GM20431 (cell line): Measurements from ENCODE around the gene RNU6-9.
"Not testable (repeated sequence)": the region's sequence is repeated elsewhere in the genome, so short reads cannot be mapped to it uniquely, and the experiment has no call there.

Experiments used
- in situ Hi-C: fragments of 300-500 bp; cut with MseI, MboI; formaldehyde crosslinking; loops from one replicate; pipeline ENCODE4 v1.15.0; 2020; ENCODE audit warnings: low sequenced_read_pairs; ENCODE audit not compliant: unreplicated experiment

The RNU6-9 gene

DNA sequence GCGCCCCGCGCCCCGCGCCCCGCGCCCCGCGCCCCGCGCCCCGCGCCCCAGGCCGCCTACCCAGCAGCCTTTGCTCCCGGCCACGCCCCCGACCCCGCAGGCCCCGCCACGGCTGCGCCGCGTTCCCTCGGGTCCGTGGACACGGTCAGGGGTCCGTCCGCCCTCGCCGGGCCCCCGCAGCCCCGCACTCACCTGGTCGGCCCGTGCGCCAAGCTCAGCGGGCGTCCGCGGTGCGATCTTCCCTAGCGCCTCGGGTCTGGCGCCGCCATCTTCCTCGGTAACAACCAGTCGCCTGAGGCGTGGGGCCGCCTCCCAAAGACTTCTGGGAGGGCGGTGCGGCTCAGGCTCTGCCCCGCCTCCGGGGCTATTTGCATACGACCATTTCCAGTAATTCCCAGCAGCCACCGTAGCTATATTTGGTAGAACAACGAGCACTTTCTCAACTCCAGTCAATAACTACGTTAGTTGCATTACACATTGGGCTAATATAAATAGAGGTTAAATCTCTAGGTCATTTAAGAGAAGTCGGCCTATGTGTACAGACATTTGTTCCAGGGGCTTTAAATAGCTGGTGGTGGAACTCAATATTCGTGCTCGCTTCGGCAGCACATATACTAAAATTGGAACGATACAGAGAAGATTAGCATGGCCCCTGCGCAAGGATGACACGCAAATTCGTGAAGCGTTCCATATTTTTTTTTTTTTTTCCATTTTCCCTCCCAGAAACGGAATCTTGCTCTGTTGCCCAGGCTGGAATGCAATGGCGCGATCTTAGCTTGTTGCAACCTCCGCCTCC lies at the start of gene RNU6-9, which contains the start of gene MED16:
TSS of gene RNU6-9 (plus strand) at position 591 of the 796 bp plus-strand sequence.
TSS of gene MED16 (minus strand) at position 294 of the 796 bp plus-strand sequence. CDS start 2,056 bp downstream, outside the sequence.
- in situ Hi-C loops, result no loop called here

DNA sequence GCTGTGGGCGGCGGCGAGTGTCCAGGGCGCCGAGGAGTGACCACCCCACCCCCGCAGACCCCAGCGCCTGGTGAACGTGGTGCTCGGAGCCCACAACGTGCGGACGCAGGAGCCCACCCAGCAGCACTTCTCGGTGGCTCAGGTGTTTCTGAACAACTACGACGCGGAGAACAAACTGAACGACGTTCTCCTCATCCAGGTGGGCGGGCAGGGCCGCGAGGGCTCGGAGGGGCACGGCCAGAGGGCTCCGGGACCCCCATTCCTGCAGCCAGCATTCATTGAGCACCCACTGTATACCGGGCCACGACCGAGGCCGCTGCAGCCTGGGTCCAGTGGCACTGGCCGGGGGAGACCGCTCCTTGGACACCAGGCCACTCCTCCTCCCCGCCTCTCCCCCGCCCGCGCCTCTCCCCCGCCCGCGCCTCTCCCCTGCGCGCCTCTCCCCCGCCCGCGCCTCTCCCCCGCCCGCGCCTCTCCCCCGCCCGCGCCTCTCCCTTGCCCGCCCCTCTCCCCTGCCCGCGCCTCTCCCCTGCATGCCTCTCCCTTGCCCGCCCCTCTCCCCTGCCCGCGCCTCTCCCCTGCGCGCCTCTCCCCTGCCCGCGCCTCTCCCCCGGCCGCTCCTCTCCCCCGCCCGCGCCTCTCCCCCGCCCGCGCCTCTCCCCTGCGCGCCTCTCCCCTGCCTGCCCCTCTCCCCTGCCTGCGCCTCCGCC lies 49.3 kb upstream of the RNU6-9 start:
- in situ Hi-C loops, result no loop called here

DNA sequence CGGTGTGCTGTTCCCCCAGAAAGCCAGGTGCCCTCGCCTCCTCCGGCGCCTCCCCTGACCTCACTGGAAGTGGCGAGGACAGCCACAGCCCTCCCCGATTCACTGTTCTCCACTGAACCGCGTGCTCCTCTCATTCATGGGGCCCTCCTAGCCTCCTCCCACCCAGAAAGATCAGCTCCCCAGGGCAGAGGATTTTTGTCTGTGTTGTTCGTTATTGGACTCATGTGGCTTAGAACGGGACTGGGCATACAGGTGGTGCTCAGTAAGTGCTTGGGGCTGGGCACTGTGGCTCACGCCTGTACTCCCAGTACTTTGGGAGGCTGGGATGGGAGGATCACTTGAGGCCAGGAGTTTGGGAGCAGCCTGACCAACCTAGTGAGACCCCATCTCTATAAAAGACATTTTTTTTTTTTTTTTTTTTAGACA lies 48.7 kb upstream of the RNU6-9 start:
- in situ Hi-C loops, result no loop called here

DNA sequence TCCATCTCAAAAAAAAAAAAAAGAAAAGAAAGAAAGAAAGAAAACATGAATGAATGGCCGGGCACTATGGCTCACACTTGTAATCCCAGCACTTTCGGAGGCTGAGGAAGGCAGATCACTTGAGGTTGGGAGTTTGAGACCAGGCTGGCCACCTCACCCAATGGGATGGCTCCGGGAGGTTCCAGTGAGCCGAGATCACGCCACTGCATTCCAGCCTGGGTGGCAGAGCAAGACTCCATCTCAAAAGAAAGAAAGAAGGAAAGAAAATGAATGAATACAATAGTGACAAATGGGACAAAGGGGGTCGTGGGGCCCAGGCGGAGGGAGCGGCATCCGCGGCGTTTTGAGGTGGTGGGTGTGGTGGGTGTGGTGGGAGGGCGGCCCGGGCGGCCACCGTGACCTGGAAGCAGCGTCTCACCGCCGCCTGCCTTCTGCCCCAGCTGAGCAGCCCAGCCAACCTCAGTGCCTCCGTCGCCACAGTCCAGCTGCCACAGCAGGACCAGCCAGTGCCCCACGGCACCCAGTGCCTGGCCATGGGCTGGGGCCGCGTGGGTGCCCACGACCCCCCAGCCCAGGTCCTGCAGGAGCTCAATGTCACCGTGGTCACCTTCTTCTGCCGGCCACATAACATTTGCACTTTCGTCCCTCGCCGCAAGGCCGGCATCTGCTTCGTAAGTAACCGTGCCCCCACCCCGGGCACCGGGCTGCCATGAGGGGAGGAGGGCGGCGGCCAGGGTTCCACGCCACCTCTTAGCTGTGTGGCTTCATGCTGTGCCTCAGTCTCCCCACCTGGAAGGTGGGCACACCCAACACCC lies 47.4 kb upstream of the RNU6-9 start:
- in situ Hi-C loops, result no loop called here

DNA sequence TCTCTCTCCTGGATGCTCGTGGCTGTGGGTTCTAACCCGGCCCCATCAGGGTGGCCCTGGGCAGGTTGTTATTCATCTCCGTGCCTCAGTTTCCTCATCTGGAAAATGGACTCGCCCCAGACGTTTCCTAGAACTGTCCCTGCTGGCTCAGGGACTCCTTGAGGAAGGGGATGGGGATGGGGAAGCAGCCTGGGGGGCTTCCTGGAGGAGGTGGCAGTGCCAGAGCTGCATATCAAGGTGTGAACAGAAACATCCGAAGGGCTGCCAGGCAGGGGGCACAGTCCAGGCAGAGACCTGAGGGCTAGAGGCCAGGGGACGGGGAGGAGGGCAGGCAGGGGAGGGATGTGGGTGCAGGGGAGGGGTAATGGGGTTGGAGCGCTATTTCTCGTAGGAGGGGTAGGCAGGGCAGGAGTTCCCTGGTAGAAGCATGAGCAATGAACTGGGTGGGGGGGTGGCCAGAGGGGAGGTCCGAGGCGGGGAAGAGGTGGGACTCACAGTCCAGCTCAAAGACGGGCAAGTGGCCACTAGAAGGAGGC lies 44.8 kb upstream of the RNU6-9 start:
- in situ Hi-C loops, result no loop called here

DNA sequence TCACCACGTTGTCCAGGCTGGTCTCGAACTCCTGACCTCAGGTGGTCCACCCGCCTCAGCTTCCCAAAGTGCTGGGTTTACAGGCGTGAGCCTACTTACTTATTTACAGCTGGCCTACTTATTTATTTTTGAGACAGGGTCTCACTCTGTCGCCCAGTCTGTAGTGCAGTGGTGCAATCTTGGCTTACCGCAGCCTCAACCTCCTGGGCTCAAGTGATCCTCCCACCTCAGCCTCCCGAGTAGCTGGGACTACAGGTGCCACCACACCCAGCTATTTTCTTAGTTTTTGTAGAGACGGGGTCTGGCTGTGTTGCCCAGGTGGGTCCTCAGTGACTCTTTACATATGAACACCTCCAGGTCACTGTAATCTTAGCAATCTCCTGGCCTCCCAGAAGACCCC lies 44.1 kb upstream of the RNU6-9 start:
- in situ Hi-C loops, result not testable (repeated sequence)

DNA sequence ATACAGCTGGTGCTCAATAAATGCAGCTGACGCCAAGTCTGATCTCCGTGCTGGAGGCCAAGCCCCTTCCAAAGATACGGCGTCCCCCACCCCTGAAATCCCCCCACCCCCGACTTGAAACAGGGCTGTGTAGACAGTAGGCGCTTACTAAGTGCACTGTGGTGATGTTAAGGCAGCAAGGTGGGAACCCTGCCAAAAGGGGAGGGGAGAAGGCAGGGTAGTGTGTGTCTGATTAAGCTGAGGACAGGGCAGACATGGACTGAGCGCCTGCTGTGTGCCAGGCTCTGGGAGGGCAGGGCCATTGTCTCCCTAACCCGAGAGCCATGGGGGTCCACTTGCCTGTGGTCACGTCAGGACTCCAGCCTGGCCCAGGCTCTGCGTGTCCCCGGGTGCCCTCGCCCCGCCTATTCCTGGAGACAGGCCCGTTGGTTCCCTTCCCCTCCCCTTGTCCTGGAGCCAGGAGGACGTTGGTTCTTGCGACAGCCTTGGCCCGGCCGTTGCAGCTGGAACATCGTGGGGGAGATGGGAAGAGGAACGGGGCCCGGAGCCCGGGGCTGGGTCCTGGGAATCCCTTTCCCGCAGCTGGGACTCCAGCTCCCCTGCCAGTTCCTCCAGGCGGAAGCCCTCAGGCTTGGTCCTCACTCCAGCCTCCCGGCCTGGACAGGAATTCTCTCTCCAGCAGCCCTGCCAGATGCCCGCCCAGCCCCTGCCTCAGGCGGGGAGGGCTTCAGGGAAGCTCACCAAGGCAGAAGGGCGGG lies 42.9 kb upstream of the RNU6-9 start:
- in situ Hi-C loops, result no loop called here

DNA sequence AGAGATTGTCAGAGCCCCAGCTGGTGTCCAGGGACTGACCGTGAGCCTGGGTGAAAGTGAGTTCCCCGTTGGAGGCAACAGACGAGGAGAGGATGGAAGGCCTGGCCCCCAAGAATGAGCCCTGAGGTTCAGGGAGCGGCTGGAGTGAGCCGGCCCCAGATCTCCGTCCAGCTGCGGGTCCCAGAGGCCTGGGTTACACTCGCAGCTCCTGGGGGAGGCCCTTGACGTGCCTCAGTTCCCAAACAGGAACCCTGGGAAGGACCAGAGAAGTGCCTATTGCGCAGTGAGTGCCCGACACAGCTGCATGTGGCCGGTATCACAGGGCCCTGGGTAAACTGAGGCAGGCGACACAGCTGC lies 42.3 kb upstream of the RNU6-9 start:
- in situ Hi-C loops, result no loop called here

DNA sequence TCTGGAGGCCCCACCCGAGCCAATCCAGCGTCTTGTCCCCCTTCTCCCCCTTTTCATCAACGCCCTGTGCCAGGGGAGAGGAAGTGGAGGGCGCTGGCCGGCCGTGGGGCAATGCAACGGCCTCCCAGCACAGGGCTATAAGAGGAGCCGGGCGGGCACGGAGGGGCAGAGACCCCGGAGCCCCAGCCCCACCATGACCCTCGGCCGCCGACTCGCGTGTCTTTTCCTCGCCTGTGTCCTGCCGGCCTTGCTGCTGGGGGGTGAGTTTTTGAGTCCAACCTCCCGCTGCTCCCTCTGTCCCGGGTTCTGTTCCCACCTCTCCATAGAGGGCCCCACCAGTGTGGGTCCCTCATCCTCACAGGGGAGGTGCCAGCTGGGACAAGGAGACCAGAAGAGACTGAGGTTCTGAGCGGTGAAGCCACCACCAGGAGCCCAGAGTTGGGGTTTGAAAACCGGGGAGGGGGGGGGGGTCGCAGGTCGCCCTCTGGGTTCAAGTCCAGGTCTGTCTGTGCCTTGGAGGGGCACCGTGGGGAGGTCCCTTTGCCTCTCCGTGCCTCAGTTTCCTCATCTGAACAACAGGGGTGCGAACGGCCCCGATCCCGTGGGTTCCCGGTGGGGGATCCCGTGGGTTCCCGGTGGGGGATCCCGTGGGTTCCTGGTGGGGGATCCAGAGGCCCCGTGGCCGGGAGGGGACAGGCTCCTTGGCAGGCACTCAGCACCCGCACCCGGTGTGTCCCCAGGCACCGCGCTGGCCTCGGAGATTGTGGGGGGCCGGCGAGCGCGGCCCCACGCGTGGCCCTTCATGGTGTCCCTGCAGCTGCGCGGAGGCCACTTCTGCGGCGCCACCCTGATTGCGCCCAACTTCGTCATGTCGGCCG lies 40.9 kb upstream of the RNU6-9 start, which contains the start of gene ELANE:
TSS of gene ELANE (plus strand) at position 168 of the 878 bp plus-strand sequence. CDS start at position 194, 26 bp downstream.
- in situ Hi-C loops, result no loop called here

DNA sequence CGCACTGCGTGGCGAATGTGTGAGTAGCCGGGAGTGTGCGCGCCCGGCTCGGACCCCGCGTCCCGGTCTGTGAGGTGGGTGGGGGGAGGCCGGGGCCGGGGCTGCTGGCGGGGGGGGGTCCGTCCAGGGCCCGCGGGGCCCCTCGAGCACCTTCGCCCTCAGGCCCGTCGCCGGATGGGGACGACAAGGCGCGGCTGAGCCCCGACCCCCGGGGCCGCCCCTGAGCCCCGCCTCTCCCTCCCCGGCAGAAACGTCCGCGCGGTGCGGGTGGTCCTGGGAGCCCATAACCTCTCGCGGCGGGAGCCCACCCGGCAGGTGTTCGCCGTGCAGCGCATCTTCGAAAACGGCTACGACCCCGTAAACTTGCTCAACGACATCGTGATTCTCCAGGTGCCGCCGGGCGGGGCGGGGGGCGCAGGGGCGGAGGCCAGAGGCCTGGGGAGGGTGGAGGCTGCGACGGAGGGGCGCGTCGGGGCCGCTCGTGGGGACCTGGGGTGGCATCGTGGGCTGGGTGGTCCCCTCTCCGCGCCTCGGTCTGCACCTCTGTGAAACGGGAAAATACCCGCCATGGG lies 40.2 kb upstream of the RNU6-9 start:
- in situ Hi-C loops, result no loop called here

DNA sequence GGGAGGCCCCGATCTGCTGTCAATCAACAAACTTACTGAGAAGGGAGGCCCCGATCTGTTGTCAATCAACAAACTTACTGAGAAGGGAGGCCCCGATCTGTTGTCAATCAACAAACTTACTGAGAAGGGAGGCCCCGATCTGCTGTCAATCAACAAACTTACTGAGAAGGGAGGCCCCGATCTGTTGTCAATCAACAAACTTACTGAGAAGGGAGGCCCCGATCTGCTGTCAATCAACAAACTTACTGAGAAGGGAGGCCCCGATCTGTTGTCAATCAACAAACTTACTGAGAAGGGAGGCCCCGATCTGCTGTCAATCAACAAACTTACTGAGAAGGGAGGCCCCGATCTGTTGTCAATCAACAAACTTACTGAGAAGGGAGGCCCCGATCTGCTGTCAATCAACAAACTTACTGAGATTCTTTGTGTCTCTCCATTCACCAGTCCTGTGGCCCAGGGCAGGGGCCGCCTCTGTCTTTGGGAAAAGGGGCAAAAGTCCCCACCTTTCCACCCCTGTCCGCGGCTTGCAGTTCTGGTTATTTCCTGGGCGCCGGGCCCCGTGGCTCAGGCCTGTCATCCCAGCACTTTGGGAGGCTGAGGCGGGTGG lies 39.6 kb upstream of the RNU6-9 start:
- in situ Hi-C loops, result not testable (repeated sequence)

DNA sequence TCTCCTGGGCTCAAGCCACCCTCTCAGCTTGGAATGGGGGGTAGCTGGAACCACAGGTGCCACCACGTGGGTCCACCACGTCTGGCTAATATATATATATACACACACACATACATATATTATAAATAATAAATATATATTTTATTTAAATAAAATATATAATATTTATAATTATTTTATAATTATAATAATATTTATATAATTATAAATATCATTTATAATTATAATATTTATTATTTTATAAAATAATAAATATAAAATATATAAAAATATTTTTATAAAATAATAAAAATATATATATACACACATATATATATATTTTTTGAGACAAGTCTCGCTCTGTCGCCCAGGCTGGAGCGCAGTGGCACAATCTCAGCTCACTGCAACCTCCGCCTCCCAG lies 38.7 kb upstream of the RNU6-9 start:
- in situ Hi-C loops, result no loop called here

DNA sequence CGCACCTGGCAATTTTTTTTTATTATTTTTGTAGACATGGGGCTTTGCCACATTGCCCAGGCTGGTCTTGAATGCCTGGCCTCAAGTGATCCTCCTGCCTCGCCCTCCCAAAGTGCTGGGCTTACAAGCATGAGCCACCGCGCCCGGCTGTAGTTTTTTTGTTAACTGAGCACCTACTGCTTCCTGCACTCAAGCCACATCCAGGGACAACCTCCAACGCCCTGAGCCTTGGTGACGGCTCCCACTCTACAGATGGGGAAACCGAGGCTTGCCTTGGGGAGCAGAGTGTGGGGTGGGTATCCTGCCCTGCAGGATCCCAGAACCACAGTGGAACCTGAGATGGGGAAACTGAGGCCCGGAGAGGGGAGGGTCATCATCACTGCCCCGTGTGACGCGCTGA lies 38.1 kb upstream of the RNU6-9 start:
- in situ Hi-C loops, result no loop called here

DNA sequence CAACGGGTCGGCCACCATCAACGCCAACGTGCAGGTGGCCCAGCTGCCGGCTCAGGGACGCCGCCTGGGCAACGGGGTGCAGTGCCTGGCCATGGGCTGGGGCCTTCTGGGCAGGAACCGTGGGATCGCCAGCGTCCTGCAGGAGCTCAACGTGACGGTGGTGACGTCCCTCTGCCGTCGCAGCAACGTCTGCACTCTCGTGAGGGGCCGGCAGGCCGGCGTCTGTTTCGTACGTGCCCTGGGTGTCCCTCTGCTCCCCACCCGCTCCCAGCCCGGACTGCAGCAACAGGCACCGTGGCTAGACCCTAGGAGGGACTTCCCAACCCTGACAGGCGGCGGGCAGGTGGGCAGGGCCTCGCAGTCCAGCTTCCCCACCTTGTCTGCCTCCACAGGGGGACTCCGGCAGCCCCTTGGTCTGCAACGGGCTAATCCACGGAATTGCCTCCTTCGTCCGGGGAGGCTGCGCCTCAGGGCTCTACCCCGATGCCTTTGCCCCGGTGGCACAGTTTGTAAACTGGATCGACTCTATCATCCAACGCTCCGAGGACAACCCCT lies 37.6 kb upstream of the RNU6-9 start:
- in situ Hi-C loops, result no loop called here

DNA sequence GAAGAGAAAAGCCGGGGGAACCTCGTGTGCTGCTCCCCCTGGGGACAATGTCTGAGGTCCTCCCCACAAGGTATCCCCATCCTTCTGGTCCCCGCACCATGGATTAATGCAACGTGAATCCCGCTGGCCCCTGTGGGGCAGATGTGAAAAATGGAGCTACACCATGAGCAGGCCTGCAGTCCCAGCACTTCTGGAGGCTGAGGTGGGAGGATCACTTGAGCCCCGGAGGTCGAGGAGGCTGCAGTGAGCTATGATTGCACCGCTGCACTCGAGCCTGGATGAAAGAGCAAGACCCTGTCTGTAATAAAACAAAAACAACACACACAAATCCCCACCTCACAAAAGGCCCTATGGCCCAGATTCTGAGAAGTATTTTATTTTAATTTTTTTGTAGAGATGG lies 35.0 kb upstream of the RNU6-9 start:
- in situ Hi-C loops, result no loop called here

DNA sequence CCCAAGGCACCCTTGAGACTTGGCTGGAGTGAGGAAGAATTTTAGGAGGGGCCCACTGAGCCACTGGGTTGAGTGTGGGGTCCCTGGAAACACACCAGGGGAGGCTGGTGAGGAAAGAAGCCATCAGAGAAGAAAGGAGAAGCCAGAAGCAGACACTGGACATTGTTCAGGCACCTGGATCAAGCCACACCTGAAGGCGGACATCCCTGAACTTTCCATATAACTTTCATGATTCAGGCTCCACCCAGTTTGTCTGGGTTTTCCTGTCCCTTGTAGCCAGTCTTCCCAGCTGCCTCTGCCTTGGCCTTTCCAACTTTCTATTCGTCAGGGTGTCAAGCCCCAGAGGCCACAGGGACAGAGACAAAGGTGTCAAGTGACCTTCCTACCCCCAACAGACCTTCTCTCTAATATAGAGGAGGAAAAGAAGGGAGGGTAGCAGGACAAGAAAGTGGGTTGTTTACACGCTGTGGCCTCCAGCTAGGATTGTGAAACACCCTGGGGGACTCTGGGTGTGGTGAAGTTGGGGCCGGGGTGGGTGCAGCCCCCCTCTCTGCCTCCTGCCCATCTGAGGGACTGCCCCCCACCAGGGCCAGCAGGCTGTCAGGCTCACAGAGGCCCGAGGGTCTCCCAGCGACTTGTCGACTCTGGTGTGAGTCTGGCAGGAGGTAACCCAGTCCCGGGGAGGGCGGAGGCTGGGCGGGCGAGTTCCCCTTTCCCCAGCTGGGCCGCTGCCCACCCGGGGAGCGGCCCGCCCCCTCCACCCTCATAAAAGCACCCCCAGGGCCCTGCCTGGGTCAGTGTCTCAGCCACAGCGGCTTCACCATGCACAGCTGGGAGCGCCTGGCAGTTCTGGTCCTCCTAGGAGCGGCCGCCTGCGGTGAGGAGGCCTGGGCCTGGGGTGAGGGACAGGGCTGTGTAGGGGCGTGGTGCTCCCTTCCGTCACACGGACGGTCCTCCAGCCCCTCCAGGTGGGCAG lies 34.1 kb upstream of the RNU6-9 start, which contains the start of gene CFD:
TSS of gene CFD (plus strand) at position 797 of the 976 bp plus-strand sequence. CDS start at position 823, 26 bp downstream.
- in situ Hi-C loops, result no loop called here
